Fibroblast of lung (primary cell): ENCODE measurements around the gene VPS4A. TPM values are rescaled to one million over a fixed set of nuclear protein-coding genes. Genes with fewer than 3 reads are reported as not detected.

Experiments
- DNase-seq, 2 donors: peaks; one replicate each; pipeline versions ENCODE4 v3.0.0 to v3.0.0-alpha.2; 2010; ENCODE audit warnings: low read depth in 2 of 2
- H2AFZ ChIP-seq: 2 replicates; pipeline ENCODE4 v1.5.1; 2012; ENCODE audit warnings: low read length, control low read depth, inconsistent platforms
- H3K27ac ChIP-seq: 2 replicates; pipeline ENCODE4 v1.5.1; 2011; ENCODE audit warnings: low read length, control low read depth; ENCODE audit not compliant: insufficient read depth
- H3K27me3 ChIP-seq: 2 replicates; pipeline ENCODE4 v1.5.1; 2011; ENCODE audit warnings: mild to moderate bottlenecking, low read length; ENCODE audit not compliant: control insufficient read depth, insufficient read depth
- H3K36me3 ChIP-seq: 2 replicates; pipeline ENCODE4 v1.5.1; 2011; ENCODE audit warnings: low read length; ENCODE audit not compliant: control insufficient read depth, insufficient read depth
- H3K4me1 ChIP-seq: 2 replicates; pipeline ENCODE4 v1.5.1; 2011; ENCODE audit warnings: low read length; ENCODE audit not compliant: control insufficient read depth, insufficient read depth; ENCODE audit errors: extremely low read depth
- H3K4me2 ChIP-seq: 2 replicates; pipeline ENCODE4 v1.5.1; 2011; ENCODE audit warnings: low read length, control low read depth; ENCODE audit not compliant: insufficient read depth; ENCODE audit errors: extremely low read depth
- H3K4me3 ChIP-seq, 4 experiments: fragments of 200-600 bp in 1 of 4; sonication (generic) in 1 of 4; replicated peaks in 1 of 4; 2 replicates each; pipeline ENCODE4 v1.5.1; 2011 to 2016; ENCODE audit warnings: low read length in 4 of 4, low read depth in 3 of 4, mild to moderate bottlenecking in 3 of 4, control low read depth in 2 of 4, inconsistent platforms in 1 of 4, mixed read lengths in 1 of 4; ENCODE audit not compliant: insufficient read depth in 1 of 4; ENCODE audit errors: control extremely low read depth in 1 of 4
- H3K79me2 ChIP-seq: 2 replicates; pipeline ENCODE4 v1.5.1; 2012; ENCODE audit warnings: mild to moderate bottlenecking, low read length, inconsistent platforms; ENCODE audit not compliant: control insufficient read depth, insufficient read depth
- H3K9ac ChIP-seq: 2 replicates; pipeline ENCODE4 v1.5.1; 2011; ENCODE audit warnings: mild to moderate bottlenecking, low read length, control low read depth; ENCODE audit not compliant: insufficient read depth
- H3K9me3 ChIP-seq: 2 replicates; pipeline ENCODE4 v1.5.1; 2012; ENCODE audit warnings: low read depth, low read length; ENCODE audit not compliant: control insufficient read depth, insufficient read depth
- H4K20me1 ChIP-seq: 2 replicates; pipeline ENCODE4 v1.5.1; 2011; ENCODE audit warnings: low read length; ENCODE audit not compliant: control insufficient read depth, insufficient read depth; ENCODE audit errors: extremely low read depth
- CTCF ChIP-seq, 2 donors: IDR thresholded peaks in 1 of 2; conservative IDR thresholded peaks in 1 of 2; 1 replicate in 1 of 2; 2 replicates in 1 of 2; pipeline ENCODE4 v1.5.1; 2011 to 2012; ENCODE audit warnings: low read length in 2 of 2, control low read depth in 1 of 2, inconsistent platforms in 1 of 2, low read depth in 1 of 2, mild to moderate bottlenecking in 1 of 2
- EZH2 ChIP-seq: IDR thresholded peaks from 2 replicates; pipeline ENCODE4 v1.5.1; 2012; ENCODE audit warnings: low read length, control low read depth, mild to moderate bottlenecking; ENCODE audit errors: missing control alignments
- polyA plus RNA-seq, 2 donors: library from polyadenylated mRNA; depleted of rRNA in 1 of 2; stranded (reverse) in 1 of 2; unstranded in 1 of 2; fragments of >200 nt; gene quantifications; 2 replicates each; pipeline ENCODE4 v1.2.1, GENCODE V29; 2011 to 2012; ENCODE audit warnings: missing spikeins in 1 of 2
- total RNA-seq: library from RNA; depleted of rRNA; stranded (reverse); fragments of >200 nt; gene quantifications from 2 replicates; pipeline ENCODE4 v1.2.1, GENCODE V29; 2014

Gene VPS4A
- total and polyA plus RNA-seq, 2 donors (not counting 1 experiment from before 2014, with no cell fraction given), result 14.5 to 39.8 TPM

GRCh38 chr16:69367980-69368379 lies 56.8 kb downstream of the VPS4A start:
- H3K27me3 ChIP-seq, result no peaks in the 10 kb centered on the region

DNA sequence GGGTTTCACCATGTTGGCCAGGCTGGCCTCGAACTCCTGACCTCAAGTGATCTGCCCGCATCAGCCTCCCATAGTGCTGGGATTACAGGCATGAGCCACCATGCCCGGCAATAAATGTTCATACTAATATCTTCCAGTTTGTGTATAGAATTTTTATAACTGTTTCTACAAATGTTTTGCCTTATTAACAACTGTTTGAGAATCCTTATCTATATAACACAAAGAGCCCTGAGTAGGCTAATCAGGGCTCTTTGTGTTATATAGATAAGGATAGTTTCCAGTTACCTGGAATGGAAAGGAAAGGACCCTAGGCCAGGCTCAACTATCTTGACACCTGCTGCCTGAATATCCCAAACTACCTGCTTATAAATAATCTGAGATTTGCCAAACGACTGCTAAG lies 57.7 kb downstream of the VPS4A start:
- Histone ChIP-seq H3K27me3 (no peaks in the 10 kb centered on the region), H3K9ac (no peak overlapping the region), H3K4me3 (no peak overlapping the region), H2AFZ (no peak overlapping the region), H3K4me1 (no peaks in the 10 kb centered on the region), H3K36me3 (peaks cover 12% of the 10 kb centered on the region), H3K79me2 (no peaks in the 10 kb centered on the region), H4K20me1 (no peaks in the 10 kb centered on the region), H3K4me2 (no peak overlapping the region), H3K9me3 (no peaks in the 10 kb centered on the region), H3K27ac (no peak overlapping the region)
- TF ChIP-seq CTCF (conservative IDR thresholded peaks at IDR 0.05 in 1 of 2, IDR thresholded peaks at IDR 0.05 in 1 of 2; ENCODE audit: low read depth in 1 of 2, low read length in 2 of 2), result no peak
- TF ChIP-seq EZH2, result no peak
- no peak for DNase-seq

More at GRCh38 chr16:69367980-69368379, 56.8 kb downstream of the VPS4A start:
- no peak overlapping the region for H3K4me2 ChIP-seq
- peak in 1 of 2 donors; percentile 37 for DNase-seq
- H3K9me3 ChIP-seq, result no peaks in the 10 kb centered on the region
- H3K9ac ChIP-seq, result no peak overlapping the region
- H3K4me3 ChIP-seq, result no peak overlapping the region
- no peaks in the 10 kb centered on the region for H3K79me2 ChIP-seq
- no peak for TF ChIP-seq EZH2
- no peak overlapping the region for H3K27ac ChIP-seq
- no peaks in the 10 kb centered on the region for H3K4me1 ChIP-seq
- H3K36me3 ChIP-seq, result peaks cover 16% of the 10 kb centered on the region
- H4K20me1 ChIP-seq, result no peaks in the 10 kb centered on the region
- no peak overlapping the region for H2AFZ ChIP-seq

DNA sequence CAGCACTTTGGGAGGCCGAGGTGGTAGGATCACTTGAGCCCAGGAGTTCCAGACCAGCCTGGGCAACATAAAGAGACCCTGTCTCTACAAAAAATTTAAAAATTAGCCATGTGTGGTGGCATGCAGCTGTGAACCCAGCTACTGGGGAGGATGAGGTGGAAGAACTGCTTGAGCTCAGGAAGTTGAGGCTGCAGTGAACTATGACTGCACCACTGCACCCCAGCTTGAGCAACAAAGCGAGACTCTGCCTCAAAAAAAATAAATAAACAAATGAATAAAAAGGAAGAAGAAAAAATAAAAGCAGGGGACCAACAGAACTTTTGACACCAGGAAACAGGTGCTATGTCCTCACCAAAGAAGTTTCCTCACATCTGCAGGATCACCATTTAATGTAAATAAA lies 60.4 kb downstream of the VPS4A start:
- no peak overlapping the region for H3K9ac ChIP-seq

More for the DNA sequence above, 60.4 kb downstream of the VPS4A start:
- no peak for TF ChIP-seq CTCF (conservative IDR thresholded peaks at IDR 0.05 in 1 of 2, IDR thresholded peaks at IDR 0.05 in 1 of 2; ENCODE audit: low read depth in 1 of 2, low read length in 2 of 2)
- H4K20me1 ChIP-seq, result no peaks in the 10 kb centered on the region
- no peak overlapping the region for H3K27ac ChIP-seq
- H2AFZ ChIP-seq, result no peak overlapping the region
- H3K4me3 ChIP-seq, result no peak overlapping the region
- DNase-seq, result no peak
- no peaks in the 10 kb centered on the region for H3K4me1 ChIP-seq
- H3K79me2 ChIP-seq, result no peaks in the 10 kb centered on the region
- no peaks in the 10 kb centered on the region for H3K27me3 ChIP-seq
- no peaks in the 10 kb centered on the region for H3K9me3 ChIP-seq
- peaks cover 8% of the 10 kb centered on the region for H3K36me3 ChIP-seq
- H3K4me2 ChIP-seq, result no peak overlapping the region
